HCT116 (cell line): ENCODE results near the gene ABHD5. TPM values are rescaled to one million over a fixed set of nuclear protein-coding genes. Genes with fewer than 3 reads are reported as not detected.

Experiments used
- ATAC-seq: fragments of 200-7000 bp; cut with Tn5 transposase; 2 replicates; pipeline ENCODE4 v1.9.1; 2020; ENCODE audit warnings: mild to moderate bottlenecking, moderate library complexity
- BruUV-seq: library from RNA; stranded (reverse); fragments of 400-500 nt; replicated peaks from 2 replicates; lab custom pipeline; 2021; lab: Mats Ljungman, UMichigan
- CTCF ChIA-PET: fragments of 300-600 bp; sonication (Branson Sonifier 250); formaldehyde crosslinking; loops from one replicate; lab custom pipeline; 2021; ENCODE audit warnings: antibody characterized with exemption; lab: Charles Lee
- POLR2A ChIA-PET: fragments of 300-600, 350-600 bp; sonication (Branson Sonifier 250); formaldehyde crosslinking; loops from one replicate; lab custom pipeline; 2021; ENCODE audit warnings: antibody characterized with exemption; lab: Charles Lee
- RAD21 ChIA-PET, 2 experiments: fragments of 300-600 bp; sonication (Branson Sonifier 250); formaldehyde crosslinking; loops; one replicate each; lab custom pipeline; 2023; ENCODE audit warnings: low total read pairs in 2 of 2; ENCODE audit not compliant: uncharacterized antibody in 2 of 2, unreplicated experiment in 2 of 2, low non-redundant PET in 1 of 2; lab: Charles Lee
- DNase-seq: peaks from one replicate; pipeline ENCODE4 v3.0.0-alpha.2; 2010; ENCODE audit warnings: low read depth, low spot score
- H2AFZ ChIP-seq: fragments of 200-600 bp; shearing (Covaris generic), sonication (generic); 2 replicates; pipeline ENCODE4 v1.6.1; 2017; ENCODE audit warnings: low read depth, mixed run types, mixed read lengths, antibody characterized with exemption, low read length; ENCODE audit not compliant: poor library complexity, severe bottlenecking
- H3K27ac ChIP-seq: 2 replicates; pipeline ENCODE4 v1.5.1; 2012; ENCODE audit warnings: low read depth, low read length
- H3K27me3 ChIP-seq: fragments of 200-600 bp; sonication (generic); 2 replicates; pipeline ENCODE4 v1.6.1; 2016; ENCODE audit warnings: mixed run types, low read length, mixed read lengths; ENCODE audit not compliant: insufficient read depth
- H3K36me3 ChIP-seq, 2 experiments: fragments of 200-500 bp in 1 of 2; fragments of 200-600 bp in 1 of 2; sonication (Bioruptor generic) in 1 of 2; sonication (generic) in 1 of 2; 2 replicates each; pipeline versions ENCODE4 v1.5.1 to v1.6.1; 2014 to 2016; ENCODE audit warnings: low read length in 2 of 2, inconsistent platforms in 1 of 2, mixed read lengths in 1 of 2, mixed run types in 1 of 2; ENCODE audit not compliant: insufficient read depth in 2 of 2, control insufficient read depth in 1 of 2
- H3K4me1 ChIP-seq, 2 experiments: fragments of 200-600 bp in 1 of 2; sonication (generic) in 1 of 2; 2 replicates each; pipeline versions ENCODE4 v1.5.1 to v1.6.1; 2012 to 2017; ENCODE audit warnings: low read length in 2 of 2, inconsistent platforms in 1 of 2, mild to moderate bottlenecking in 1 of 2, mixed read lengths in 1 of 2, mixed run types in 1 of 2, moderate library complexity in 1 of 2; ENCODE audit not compliant: insufficient read depth in 2 of 2, control insufficient read depth in 1 of 2
- H3K4me2 ChIP-seq: fragments of 200-600 bp; sonication (generic); 2 replicates; pipeline ENCODE4 v1.6.1; 2017; ENCODE audit warnings: mixed run types, low read length, mixed read lengths
- H3K4me3 ChIP-seq, 2 experiments: fragments of 200-600 bp in 1 of 2; sonication (generic) in 1 of 2; replicated peaks in 1 of 2; 2 replicates each; pipeline ENCODE4 v1.5.1; 2011 to 2016; ENCODE audit warnings: low read length in 2 of 2, control low read depth in 1 of 2, low read depth in 1 of 2, mild to moderate bottlenecking in 1 of 2, mixed read lengths in 1 of 2, mixed run types in 1 of 2
- H3K79me2 ChIP-seq: fragments of 200-600 bp; sonication (generic); 2 replicates; pipeline ENCODE4 v1.6.1; 2017; ENCODE audit warnings: mild to moderate bottlenecking, mixed run types, low read length, moderate library complexity, mixed read lengths; ENCODE audit not compliant: insufficient read depth
- H3K9ac ChIP-seq: fragments of 200-600 bp; sonication (generic); 2 replicates; pipeline ENCODE4 v1.6.1; 2016; ENCODE audit warnings: low read length, mixed read lengths
- H3K9me2 ChIP-seq: fragments of 200-600 bp; sonication (generic), shearing (Covaris generic); 2 replicates; pipeline ENCODE4 v1.6.1; 2017; ENCODE audit warnings: mixed run types, mild to moderate bottlenecking, moderate library complexity; ENCODE audit not compliant: insufficient read depth
- H3K9me3 ChIP-seq, 2 experiments: fragments of 200-500 bp in 1 of 2; fragments of 200-600 bp in 1 of 2; sonication (Bioruptor generic) in 1 of 2; sonication (generic) in 1 of 2; 2 replicates each; pipeline ENCODE4 v1.6.1; 2014 to 2017; ENCODE audit warnings: low read length in 2 of 2, mixed read lengths in 2 of 2, inconsistent platforms in 1 of 2, low read depth in 1 of 2, mild to moderate bottlenecking in 1 of 2, mixed run types in 1 of 2, moderate library complexity in 1 of 2; ENCODE audit not compliant: control insufficient read depth in 1 of 2, insufficient read depth in 1 of 2
- H4K20me1 ChIP-seq: fragments of 200-600 bp; sonication (generic), shearing (Covaris generic); 2 replicates; pipeline ENCODE4 v1.6.1; 2017; ENCODE audit warnings: mixed run types, mild to moderate bottlenecking, moderate library complexity; ENCODE audit not compliant: insufficient read depth
- ATF3 ChIP-seq: IDR thresholded peaks from 2 replicates; pipeline ENCODE4 v1.6.1; 2012
- CEBPB ChIP-seq: IDR thresholded peaks from 2 replicates; pipeline ENCODE4 v1.6.1; 2012; ENCODE audit warnings: low read depth
- CTCF ChIP-seq, 3 experiments: fragments of 200-600 bp in 1 of 3; sonication (generic) in 1 of 3; IDR thresholded peaks in 2 of 3; conservative IDR thresholded peaks in 1 of 3; 2 replicates each; pipeline ENCODE4 v1.5.1; 2012 to 2017; ENCODE audit warnings: low read depth in 2 of 3, low read length in 2 of 3, antibody characterized with exemption in 1 of 3, borderline replicate concordance in 1 of 3, control low read depth in 1 of 3, mild to moderate bottlenecking in 1 of 3, mixed read lengths in 1 of 3, mixed run types in 1 of 3, moderate library complexity in 1 of 3; ENCODE audit not compliant: insufficient read depth in 1 of 3
- EZH2phosphoT487 ChIP-seq: fragments of 200-600 bp; IDR thresholded peaks from 2 replicates; pipeline ENCODE4 v1.6.1; 2018; ENCODE audit warnings: antibody characterized with exemption, borderline replicate concordance
- POLR2A ChIP-seq: IDR thresholded peaks from 2 replicates; pipeline ENCODE4 v1.7.0; 2011; ENCODE audit warnings: borderline replicate concordance; ENCODE audit not compliant: insufficient read depth, insufficient read length; ENCODE audit errors: extremely low read depth
- ZNF274 ChIP-seq: fragments of 200-500 bp; sonication (Bioruptor generic); IDR thresholded peaks from 2 replicates; pipeline ENCODE4 v1.6.1; 2014; ENCODE audit warnings: mild to moderate bottlenecking, low read depth, low read length, inconsistent platforms
- intact Hi-C: fragments of 100-400 bp; cut with micrococcal nuclease; formaldehyde crosslinking; loops from 2 replicates; pipeline ENCODE4 v1.10.0; 2022
- total RNA-seq: library from RNA; stranded (reverse); gene quantifications from one replicate; pipeline ENCODE4 v1.2.1, GENCODE V29; 2021; ENCODE audit not compliant: unreplicated experiment

The ABHD5 gene
- total RNA-seq, 1 experiment from 2014 or later = 18.5 TPM

GRCh38 chr3:43733459-43734384 lies 43.0 kb downstream of the ABHD5 start:
- ChIA-PET RAD21 (no interaction called here), POLR2A (no interaction called here), CTCF (no interaction called here)
- H3K4me1 ChIP-seq = no peaks in the 10 kb centered on the region
- ATAC-seq (no peak), DNase-seq (no peak)
- no peaks in the 10 kb centered on the region for H3K27me3 ChIP-seq
- H4K20me1 ChIP-seq = no peaks in the 10 kb centered on the region
- H2AFZ ChIP-seq = no peak overlapping the region
- no peaks in the 10 kb centered on the region for H3K79me2 ChIP-seq
- BruUV-seq = no TSS peak
- no peak for TF ChIP-seq CTCF (IDR thresholded peaks at IDR 0.05 in 2 of 3, conservative IDR thresholded peaks at IDR 0.05 in 1 of 3; ENCODE audit: borderline replicate concordance in 1 of 3, insufficient read depth in 1 of 3, low read depth in 2 of 3, low read length in 2 of 3)
- no peak for TF ChIP-seq POLR2A
- no peak for TF ChIP-seq ZNF274
- no peak for TF ChIP-seq EZH2phosphoT487
- TF ChIP-seq CEBPB = no peak
- TF ChIP-seq ATF3 = no peak
- H3K27ac ChIP-seq = no peak overlapping the region
- intact Hi-C loops = no loop called here
- H3K4me3 ChIP-seq = no peak overlapping the region
- no peak overlapping the region for H3K9ac ChIP-seq
- no peaks in the 10 kb centered on the region for H3K36me3 ChIP-seq
- H3K9me2 ChIP-seq = no peaks in the 10 kb centered on the region
- H3K4me2 ChIP-seq = no peak overlapping the region
- H3K9me3 ChIP-seq = no peaks in the 10 kb centered on the region
